ENCODE results near the gene PPIA.

Gene PPIA

DNA sequence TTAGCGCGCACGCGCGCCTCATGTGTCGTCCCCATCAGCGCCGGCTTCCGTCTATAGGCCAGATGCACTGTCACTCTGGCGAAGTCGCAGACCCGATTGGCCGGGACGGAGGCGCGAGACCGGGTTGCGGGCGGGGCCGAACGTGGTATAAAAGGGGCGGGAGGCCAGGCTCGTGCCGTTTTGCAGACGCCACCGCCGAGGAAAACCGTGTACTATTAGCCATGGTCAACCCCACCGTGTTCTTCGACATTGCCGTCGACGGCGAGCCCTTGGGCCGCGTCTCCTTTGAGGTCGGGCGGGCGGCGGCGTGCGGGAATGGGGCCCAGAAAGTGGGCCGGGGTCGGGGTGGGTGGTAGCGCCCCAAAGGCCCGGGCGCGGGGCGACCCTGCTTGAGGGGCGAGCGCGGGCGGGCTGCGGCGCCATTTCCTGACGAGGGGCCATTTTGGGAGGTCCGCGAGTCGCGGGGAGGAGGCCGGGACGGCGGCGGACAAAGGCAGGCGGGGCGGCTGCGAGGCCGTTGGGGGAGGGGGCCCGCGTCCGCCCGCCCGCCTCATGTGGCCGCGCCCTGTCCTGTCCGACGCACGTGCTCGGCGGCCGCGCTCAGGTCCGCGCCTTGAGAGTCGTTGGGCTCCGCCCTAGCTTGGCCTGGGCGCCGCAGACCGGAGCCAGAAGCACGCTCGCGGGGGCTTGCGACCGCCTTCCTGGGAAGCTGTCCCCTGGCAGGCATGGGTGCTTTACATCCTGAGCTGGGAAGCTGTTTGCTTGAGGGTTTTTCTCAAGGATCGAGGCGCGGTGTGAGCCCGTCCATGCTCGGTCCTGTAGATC, at the start of gene PPIA:
Gene PPIA (plus strand): TSS at position 178 of the 825 bp plus-strand sequence. CDS start 44 bp downstream, at position 222.
- peak; percentile 9 to 99 (median 95) for DNase-seq

DNA sequence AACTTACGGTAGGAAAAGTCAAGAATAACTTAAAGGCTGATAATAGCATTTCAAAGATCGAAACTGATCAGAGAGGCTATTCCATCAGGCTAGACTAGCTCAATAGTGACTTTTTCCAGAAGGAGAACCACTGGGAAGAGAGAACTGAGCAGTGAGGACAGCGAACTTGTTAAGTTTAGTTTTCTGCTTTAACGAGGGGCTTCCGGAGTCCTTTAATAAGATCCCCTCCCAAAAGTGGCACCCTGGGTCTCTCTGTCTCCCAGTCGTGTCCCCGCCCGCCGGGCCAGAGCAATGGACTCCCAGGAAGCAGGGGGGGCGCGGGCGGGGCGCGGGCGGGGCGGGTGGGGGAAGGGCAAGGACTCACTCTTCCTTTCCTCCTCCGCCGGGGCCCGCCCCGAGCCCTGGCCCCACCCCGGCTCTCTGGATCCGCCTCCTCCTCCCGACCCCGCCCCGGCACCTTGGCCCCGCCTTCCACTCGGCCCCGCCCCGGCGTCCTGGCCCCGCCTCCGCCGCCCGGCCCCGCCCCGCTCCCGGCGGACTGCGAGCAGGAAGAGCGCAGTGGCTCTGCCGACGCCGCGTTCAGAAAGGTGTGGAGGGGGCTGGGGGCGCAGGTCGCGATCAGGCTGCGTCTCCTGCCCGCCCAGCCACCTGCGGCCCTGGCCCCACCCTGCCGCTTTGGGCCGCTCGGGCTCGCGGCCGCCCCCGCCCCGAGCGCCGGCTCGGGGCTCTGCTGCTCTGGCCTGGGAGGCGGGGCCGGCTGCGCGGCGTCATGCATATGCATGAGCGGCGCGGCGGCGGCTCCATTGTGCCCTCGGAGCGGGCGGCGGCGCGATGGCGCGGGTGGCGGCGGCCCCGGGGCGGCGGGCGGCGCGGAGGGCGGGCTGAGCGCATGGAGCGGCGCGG, 48.2 kb upstream of the PPIA start, which contains the start of gene ZMIZ2:
Gene ZMIZ2 (plus strand): TSS at position 803 of the 903 bp plus-strand sequence. CDS start 7,403 bp downstream, outside the sequence.
- DNase-seq: peak; percentile 12 to 96 (median 89)

DNA sequence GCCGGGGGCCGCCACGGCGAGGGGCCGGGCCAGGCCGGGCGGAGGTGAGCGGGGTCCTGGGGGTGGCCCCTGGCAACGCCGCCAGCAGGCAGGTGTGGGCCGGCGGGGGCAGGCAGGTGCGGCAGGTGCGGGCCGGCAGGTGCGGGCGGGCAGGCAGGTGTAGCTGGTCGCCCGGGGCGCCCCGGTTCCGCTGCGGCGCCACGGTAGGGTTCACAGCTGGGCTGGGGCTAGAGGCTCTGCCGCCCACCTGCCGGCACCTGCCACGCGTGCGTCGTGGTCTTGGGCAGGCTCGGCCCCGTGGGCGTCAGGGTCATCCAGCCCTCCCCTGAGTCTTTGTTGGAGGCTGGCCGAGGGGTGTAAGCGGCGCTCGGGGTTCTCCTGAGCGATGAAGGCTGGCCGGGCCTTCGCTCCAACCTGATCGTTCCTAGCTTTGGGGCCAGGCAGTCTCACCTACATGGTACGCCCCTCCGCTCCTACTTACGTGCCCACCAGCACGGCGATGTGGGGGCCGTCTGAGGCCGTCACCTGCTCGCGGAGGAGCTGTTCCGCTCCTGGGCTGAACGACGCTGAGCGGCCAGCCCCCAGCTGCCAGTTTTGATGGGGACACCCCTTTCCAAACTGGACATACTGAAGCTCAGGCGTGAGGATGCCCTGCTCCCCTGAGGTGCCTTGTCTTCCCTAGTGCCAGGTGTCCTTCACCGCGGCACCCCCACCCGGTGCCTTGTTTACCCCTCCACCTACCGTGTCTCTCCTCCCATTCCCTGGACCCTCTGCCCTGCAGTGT, 47.3 kb upstream of the PPIA start:
- peak in 1 of 56 donors; percentile 71 for DNase-seq

DNA sequence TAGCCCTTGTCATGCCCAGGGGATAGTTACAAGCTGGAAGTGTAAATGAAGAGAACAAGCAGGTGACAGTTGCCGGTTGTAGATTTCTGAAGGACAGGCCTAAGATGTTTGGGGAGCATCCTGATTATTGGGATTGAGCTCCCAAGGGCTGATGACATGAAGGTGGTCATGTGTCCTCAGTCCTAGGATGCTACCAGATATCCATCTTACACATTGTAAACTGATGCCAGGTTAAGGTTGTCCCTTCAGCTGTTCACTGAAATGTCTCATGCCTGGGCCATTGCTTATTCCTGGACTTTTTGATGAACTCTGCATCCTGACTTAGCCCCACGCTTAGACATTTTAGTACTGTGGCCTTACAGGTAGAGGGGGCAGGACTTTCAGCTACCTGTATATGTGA, 46.5 kb upstream of the PPIA start:
- DNase-seq: no peak

DNA sequence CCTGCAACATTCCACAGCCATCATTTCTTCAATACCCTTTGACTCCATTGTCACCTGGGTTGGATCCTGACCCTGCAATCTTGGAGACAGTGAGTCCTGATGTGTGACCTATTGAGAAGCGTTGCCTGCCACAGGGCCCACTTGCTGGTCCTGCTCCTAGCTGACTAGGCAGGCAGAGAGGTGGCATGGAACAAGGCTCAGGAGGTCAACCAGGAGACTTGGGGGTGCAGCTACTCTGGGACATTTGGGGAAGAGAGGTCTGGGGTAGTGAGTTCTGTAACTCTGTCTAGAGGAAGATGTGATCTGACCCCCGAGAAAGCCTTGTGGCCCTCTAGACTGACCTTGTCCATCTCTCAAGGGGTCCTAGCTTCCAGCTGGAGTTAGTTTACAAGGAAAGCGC, 46.1 kb upstream of the PPIA start:
- DNase-seq: no peak

DNA sequence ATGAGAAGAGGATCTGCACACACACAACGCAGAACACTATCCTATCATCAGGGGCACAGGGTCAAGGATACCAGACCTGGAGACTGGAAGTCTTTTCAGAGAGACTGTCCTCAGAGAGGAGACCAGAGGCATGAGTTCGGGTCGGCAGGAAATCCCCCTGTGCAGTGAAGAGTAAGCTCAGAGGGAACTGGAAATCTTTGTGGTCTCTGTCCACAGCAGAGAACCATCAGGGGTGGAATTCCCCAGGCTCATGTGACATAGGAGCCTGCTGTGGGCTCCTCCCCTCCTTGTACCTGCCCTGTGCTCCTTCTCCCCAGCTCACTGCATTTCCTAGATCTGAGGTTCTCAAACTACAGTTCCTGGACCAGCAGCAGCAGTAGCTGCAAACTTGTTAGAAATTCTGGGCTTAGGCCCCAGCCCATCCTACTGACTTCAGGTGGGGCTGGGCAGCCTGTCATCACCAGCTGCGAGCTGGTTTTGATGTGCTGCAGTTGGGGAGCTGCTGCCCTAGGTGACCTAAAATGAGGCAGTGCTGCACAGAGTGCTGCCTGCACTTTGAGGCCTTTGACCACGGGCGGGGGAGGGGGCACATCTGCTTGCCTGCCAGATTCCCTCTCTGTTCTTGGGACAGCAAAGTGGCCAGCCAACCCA, 45.4 kb upstream of the PPIA start:
- no peak for DNase-seq

DNA sequence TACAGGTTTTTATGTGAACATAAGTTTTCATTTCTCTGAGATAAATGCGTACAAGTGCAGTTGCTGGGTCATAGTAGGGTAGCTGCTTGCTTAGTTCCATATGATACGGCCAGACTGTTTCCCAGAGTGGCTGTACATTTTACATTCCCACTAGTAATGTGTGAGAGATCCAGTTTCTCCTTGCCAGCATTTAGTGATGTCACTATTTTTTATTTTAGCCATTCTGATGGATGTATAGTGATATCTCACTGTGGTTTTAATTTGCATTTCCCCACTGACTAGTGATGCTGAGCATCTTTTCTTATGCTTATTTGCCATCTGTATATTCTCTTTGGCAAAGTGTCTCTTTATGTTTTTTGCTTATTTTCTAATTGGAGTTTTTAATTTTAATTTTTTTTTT, 43.7 kb upstream of the PPIA start:
- no peak for DNase-seq

DNA sequence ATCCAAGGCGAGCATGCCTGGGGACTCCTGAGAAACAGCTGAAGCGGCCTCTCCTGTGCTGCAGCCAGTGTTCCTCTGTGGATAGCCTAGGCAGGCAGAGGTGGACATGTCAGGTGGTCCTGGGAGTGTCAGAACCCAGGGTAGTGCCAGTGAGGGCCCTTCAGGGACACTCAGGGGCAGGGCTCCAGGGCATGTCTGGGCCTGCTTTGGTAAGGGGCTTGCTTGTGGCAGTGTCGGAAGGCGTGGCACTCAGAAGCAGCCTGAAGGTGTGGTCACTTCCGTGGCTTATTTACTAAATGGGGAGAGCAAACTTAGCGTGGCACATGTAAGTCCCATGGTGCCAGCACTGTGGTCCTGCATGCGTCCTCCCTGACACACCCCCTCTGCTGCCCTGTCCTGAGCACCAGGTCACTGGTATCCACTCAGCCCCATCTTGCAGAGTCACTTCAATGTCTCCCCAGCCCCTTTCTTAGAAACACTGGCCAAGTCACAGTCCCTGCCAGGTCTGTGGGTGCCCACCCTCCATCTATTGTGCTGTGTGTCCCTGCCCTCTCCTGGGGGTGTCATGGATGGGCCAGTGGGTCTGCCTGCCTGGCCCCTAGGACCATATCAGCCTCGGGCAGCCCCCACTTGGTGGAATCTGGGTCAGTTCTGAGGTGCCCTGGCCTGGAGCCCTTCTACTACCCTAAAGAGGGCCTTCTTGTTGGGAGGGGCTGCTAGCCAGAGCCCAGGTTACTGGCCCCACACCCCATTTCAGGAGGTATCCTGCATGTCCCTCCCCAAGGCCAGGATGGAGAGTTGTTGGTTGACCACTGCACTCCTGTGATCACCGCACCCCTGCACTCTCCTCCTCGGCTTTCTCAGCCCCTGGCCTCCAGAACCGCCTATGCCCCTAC, 41.4 kb upstream of the PPIA start:
- no peak for DNase-seq

DNA sequence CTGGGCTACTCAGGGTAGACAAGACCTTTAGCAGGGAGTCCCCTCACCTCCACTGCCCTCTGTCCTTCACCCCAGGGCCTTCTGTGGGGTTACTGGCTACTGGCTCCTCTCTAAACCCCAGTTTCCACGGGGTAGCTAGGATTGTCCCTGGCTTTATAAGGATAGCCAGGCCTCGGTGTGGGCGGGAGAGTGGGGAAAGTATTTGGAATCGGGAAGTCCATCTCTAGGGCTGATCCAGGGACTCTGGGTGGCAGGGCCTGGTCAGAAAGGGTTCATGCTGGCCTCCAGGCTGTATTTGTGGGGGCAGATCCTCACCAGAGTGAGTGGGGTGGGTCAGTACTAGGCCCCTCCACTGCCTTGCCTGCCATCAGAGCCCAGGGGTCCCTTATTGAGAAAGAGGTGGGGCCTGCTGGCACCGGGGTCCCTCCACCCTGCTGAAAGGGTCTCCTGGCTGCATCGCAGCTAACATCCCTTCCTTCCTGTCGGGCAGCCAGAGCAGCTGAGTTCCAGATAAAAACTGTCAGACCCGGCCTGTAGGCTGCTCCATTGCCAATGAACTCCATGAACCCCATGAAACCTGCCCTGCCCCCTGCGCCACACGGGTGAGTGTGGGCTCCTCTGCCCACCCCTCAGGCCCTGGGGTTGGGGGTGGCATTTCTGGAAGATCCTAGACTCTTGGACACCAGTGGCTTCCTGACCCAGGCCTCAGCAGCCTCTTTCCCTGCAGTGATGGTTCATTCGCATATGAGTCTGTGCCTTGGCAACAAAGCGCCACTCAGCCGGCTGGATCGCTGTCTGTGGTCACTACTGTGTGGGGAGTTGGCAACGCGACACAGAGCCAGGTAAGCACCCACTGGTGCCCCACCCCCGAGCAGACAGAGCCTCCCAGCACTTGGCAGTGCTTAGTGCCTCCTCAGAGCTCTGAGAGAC, 40.5 kb upstream of the PPIA start:
- DNase-seq: no peak

DNA sequence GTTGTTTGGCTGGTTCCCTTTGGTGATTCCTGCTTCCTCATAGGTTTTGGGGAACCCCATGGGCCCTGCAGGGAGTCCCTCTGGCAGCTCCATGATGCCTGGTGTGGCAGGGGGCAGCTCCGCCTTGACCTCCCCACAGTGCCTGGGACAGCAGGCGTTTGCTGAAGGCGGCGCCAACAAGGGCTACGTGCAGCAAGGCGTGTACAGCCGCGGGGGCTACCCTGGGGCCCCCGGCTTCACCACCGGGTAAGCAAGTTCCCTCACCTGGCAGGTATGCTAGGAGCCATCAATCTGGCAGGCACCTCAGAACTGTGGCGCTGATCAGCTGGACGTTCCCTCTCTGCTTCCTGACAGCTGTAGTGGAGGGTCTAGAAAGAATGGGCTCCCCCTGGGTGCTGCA, 39.6 kb upstream of the PPIA start:
- no peak for DNase-seq

DNA sequence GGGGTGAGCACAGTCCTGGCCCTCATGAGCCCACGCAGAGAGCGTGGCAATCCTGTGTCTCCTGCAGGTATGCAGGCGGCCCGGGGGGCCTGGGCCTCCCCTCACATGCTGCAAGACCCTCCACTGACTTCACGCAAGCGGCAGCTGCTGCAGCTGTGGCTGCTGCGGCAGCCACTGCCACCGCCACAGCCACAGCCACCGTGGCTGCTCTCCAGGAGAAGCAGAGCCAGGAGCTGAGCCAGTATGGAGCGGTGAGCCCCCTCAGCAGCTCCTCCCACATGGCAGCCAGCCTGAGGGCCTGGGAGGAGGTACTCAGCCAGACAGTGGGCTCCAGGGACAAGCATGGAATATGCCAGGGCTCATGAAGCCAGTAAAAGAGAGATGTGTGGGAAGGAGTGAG, 39.2 kb upstream of the PPIA start:
- peak in 31 of 56 donors; percentile 8 to 73 (median 35) for DNase-seq

DNA sequence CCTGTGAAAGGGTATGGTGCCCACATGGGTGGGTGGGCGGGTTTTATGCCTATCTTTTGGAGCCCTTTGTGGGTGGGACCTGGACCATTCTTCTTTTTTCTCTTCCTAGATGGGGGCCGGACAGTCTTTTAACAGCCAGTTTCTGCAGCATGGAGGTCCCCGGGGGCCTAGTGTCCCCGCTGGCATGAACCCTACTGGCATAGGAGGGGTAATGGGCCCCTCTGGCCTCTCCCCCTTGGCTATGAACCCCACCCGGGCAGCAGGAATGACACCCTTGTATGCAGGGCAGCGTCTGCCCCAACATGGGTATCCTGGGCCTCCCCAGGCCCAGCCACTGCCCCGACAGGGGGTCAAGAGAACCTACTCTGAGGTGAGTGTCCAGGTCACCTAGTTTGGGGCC, 38.7 kb upstream of the PPIA start:
- no peak for DNase-seq

DNA sequence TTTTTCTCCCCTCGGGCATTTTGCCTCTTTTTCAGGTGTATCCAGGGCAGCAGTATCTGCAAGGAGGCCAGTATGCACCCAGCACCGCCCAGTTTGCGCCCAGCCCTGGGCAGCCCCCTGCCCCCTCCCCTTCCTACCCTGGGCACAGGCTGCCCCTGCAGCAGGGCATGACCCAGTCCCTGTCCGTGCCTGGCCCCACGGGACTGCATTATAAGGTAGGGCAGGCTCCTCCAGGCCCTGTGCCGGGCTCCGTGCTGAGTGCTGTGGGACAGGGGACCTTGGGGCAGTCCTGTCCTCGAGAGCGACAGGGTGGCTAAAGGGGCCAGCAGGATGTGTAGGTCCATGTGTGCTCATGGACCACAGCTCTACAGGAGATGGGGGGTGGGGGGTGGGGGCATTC, 37.2 kb upstream of the PPIA start:
- no peak for DNase-seq

DNA sequence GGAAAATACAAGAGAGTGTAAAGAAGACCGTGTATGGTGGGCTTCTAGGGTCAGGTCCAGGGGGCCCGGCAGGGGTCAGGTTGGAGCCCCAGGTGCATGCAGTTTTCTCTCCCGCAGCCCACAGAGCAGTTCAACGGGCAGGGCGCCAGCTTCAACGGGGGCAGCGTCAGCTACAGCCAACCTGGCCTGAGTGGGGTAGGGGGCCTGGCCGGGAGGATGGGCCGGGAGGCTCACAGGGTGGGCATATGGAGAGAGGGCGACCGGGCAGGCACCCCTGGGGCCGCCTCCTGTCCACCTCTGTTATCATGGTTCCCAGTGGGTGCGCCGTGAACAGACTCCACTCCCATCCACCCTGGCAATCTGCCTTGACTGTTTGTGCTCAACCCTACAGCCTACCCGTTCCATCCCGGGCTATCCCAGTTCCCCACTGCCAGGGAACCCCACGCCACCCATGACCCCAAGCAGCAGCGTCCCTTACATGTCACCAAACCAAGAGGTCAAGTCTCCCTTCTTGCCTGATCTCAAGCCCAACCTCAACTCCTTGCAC, 36.4 kb upstream of the PPIA start:
- DNase-seq: no peak

DNA sequence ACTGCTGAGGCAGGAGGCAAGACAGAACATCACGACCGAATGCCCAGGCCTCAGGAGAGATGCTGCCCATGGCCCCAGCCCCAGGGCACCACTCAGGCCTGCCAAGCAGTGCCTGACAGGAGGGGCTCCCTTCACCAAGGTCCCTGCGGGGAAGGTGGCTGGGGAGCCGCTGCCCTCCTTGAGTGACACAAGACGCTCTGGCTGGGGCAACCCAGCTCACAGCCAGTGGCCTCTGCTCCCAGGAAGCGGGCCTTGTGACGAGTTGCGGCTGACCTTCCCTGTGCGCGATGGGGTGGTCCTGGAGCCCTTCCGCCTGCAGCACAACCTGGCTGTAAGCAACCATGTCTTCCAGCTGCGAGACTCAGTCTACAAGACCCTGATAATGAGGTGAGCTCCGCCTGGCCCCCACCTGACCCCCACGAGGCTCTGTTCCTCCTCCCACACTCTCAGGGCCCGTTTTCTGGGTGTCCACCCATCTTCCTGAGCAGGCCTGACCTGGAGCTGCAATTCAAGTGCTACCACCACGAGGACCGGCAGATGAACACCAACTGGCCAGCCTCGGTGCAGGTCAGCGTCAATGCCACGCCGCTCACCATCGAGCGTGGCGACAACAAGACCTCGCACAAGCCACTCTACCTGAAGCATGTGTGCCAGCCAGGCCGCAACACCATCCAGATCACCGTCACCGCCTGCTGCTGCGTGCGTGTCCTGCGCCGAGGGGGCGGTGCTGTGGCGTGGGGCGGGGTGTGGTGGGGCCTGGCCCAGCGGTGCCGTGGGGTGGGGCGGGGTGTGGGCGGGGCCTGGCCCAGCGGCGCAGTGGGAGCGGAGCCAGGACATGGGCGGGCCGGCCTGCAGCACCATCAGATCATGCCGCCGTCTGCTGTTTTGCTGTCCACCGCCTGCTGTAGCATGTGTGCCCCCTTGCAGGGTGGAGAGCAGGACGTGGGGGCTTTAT, 35.0 kb upstream of the PPIA start:
- DNase-seq: peak in 1 of 56 donors; percentile 14

DNA sequence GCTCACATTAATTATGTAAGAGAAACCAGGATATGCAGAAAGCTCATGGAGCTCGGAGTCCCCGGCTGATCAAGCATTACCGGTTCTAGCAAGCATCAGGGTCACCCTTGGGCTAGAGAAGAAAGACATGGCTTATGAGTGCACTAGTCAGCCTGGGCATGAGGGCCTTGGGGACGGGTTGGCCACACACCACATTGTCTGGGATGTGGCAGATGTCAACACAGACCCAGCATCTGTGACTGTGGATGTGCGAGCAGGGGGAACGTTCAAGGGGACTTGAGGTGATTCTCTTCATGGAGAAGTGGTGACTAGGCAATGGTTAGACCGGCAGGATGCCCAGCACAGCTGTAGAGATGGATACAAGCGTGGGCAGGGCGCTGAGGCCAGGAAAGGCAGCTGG, 34.2 kb upstream of the PPIA start:
- no peak for DNase-seq

All from amygdala (tissue), 56 donors.